IPS DF 6.9 (cell line): ENCODE data around the gene OPN1SW.

Source experiments
- DNase-seq: peaks from one replicate; pipeline ENCODE4 v3.0.0-alpha.2; 2013; ENCODE audit warnings: low read depth, low spot score
- H3K27ac ChIP-seq: one replicate; pipeline ENCODE4 v1.5.1; 2013; ENCODE audit warnings: low read length, control low read depth
- H3K27me3 ChIP-seq: 2 replicates; pipeline ENCODE4 v1.6.1; 2013; ENCODE audit warnings: mild to moderate bottlenecking, low read length; ENCODE audit not compliant: control insufficient read depth, insufficient read depth
- H3K36me3 ChIP-seq: 2 replicates; pipeline ENCODE4 v1.6.1; 2013; ENCODE audit warnings: low read length; ENCODE audit not compliant: control insufficient read depth, insufficient read depth
- H3K4me1 ChIP-seq: 2 replicates; pipeline ENCODE4 v1.6.1; 2013; ENCODE audit warnings: low read length; ENCODE audit not compliant: control insufficient read depth, insufficient read depth
- H3K4me3 ChIP-seq: 2 replicates; pipeline ENCODE4 v1.5.1; 2013; ENCODE audit warnings: mild to moderate bottlenecking, low read length
- H3K9me3 ChIP-seq: 2 replicates; pipeline ENCODE4 v1.6.1; 2013; ENCODE audit warnings: low read length, inconsistent platforms; ENCODE audit not compliant: control insufficient read depth, insufficient read depth
- WGBS: extraction: QIAGEN DNeasy Blood & Tissue Kit; methylation state at CpG from one replicate; pipeline ENCODE4 v1.1.7; 2013; ENCODE audit warnings: mixed read lengths, missing lambda C conversion rate; ENCODE audit not compliant: insufficient read length, insufficient coverage; 5-methylcytosine and 5-hydroxymethylcytosine counted together

OPN1SW gene

GRCh38 chr7:128809363-128809762 is 33.8 kb upstream of the OPN1SW start:
- H3K27me3 ChIP-seq = no peaks in the 10 kb centered on the region
- WGBS = no CpG with 5 or more reads among the region's 3 CpGs
- DNase-seq = no peak
- 0 out of 2 replicates have a peak, but pooled peaks cover 3% of the 10 kb centered on the region for H3K4me1 ChIP-seq
- peaks cover 20% of the 10 kb centered on the region for H3K36me3 ChIP-seq
- no peak overlapping the region for H3K4me3 ChIP-seq
- H3K27ac ChIP-seq = no peak overlapping the region
- no peaks in the 10 kb centered on the region; the same call in 1 of the 2 replicates for H3K9me3 ChIP-seq

- Histone ChIP-seq H3K27me3 (no peaks in the 10 kb centered on the region), H3K36me3 (peaks cover 20% of the 10 kb centered on the region), H3K9me3 (no peaks in the 10 kb centered on the region; the same call in 1 of the 2 replicates), H3K4me1 (no peaks in the 10 kb centered on the region), H3K27ac (no peak overlapping the region), H3K4me3 (no peak overlapping the region)
- no CpG with 5 or more reads among the region's 8 CpGs for WGBS
- DNase-seq = no peak
Measured at GRCh38 chr7:128807191-128807590, 31.6 kb upstream of the OPN1SW start.

- no peak overlapping the region for H3K27ac ChIP-seq
- DNase-seq = no peak
- H3K36me3 ChIP-seq = peaks cover 23% of the 10 kb centered on the region
- H3K4me1 ChIP-seq = no peaks in the 10 kb centered on the region
- H3K27me3 ChIP-seq = no peaks in the 10 kb centered on the region
- no CpG with 5 or more reads among the region's 5 CpGs for WGBS
- no peaks in the 10 kb centered on the region; the same call in 1 of the 2 replicates for H3K9me3 ChIP-seq
- H3K4me3 ChIP-seq = no peak overlapping the region
Measured at GRCh38 chr7:128805225-128805624, 29.6 kb upstream of the OPN1SW start.

- no peak for DNase-seq
- no peaks in the 10 kb centered on the region for H3K27me3 ChIP-seq
- no peak overlapping the region for H3K27ac ChIP-seq
- H3K4me1 ChIP-seq = no peaks in the 10 kb centered on the region
- no CpG with 5 or more reads among the region's 6 CpGs for WGBS
- no peaks in the 10 kb centered on the region; the same call in 1 of the 2 replicates for H3K9me3 ChIP-seq
- H3K4me3 ChIP-seq = no peak overlapping the region
- H3K36me3 ChIP-seq = peaks cover 21% of the 10 kb centered on the region
Measured at GRCh38 chr7:128804484-128804883, 28.9 kb upstream of the OPN1SW start.

DNA sequence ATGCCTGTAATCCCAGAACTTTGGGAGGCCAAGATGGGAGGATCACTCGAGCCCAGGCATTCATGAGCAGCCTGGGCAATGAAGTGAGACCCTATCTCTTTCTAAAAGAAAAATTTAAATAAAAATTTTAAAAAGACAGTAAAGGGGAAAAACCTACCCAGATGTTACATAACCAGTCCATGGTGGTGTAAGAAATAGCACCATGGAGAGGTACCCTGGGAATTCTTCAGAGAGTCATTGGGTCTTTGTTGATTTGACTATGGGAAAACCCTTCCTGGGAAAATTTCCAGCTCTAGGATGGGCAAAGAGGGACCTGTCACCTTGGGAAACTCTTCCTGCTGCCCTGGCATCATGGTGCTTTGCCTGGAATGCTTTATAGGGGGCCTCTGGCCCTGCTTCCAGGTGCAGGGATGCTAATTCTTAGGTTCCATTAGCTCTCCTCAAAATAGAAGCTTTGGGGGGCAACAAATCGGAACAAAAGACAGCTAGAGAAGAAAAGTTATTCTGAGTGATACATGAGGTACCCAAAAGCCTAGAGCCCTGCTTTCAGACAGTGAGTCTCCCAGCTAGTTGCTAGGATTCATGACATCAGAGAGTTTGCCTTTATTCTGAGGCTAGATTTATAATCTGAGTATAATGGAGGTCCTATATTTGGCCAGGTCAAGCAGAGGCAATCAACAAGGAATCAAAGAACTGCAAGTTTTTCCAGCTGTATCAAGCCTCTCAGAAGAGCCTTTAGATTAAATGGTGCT is 26.2 kb upstream of the OPN1SW start:
- no CpG with 5 or more reads among the region's 2 CpGs for WGBS
- H3K27ac ChIP-seq = no peak overlapping the region
- H3K9me3 ChIP-seq = no peaks in the 10 kb centered on the region; the same call in 1 of the 2 replicates
- H3K4me3 ChIP-seq = no peak overlapping the region
- peaks cover 16% of the 10 kb centered on the region for H3K36me3 ChIP-seq
- H3K27me3 ChIP-seq = no peaks in the 10 kb centered on the region
- no peaks in the 10 kb centered on the region for H3K4me1 ChIP-seq
- no peak for DNase-seq

DNA sequence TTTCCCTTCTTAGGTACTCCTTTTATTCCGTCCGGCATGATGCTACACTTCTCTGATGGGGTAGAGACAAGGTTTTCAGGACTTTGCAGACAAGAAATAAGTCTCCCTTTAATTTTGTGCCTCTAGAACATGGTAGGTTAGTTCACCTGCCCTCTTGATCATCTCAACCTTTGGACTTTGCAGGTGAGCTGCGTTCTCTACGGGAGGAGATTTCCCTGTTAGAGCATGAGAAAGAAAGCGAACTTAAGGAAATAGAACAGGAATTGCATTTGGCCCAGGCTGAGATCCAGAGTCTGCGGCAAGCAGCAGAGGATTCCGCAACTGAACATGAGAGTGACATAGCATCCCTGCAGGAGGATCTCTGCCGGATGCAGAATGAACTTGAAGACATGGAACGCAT is 25.4 kb upstream of the OPN1SW start:
- no CpG with 5 or more reads among the region's 9 CpGs for WGBS
- Histone ChIP-seq H3K4me1 (no peaks in the 10 kb centered on the region), H3K4me3 (no peak overlapping the region), H3K27ac (no peak overlapping the region), H3K9me3 (no peaks in the 10 kb centered on the region), H3K27me3 (no peaks in the 10 kb centered on the region), H3K36me3 (peaks cover 10% of the 10 kb centered on the region)
- no peak for DNase-seq

GRCh38 chr7:128800567-128800966 is 25.0 kb upstream of the OPN1SW start:
- Histone ChIP-seq H3K36me3 (peaks cover 7% of the 10 kb centered on the region), H3K27me3 (no peaks in the 10 kb centered on the region), H3K4me3 (no peak overlapping the region), H3K9me3 (no peaks in the 10 kb centered on the region), H3K27ac (no peak overlapping the region), H3K4me1 (no peaks in the 10 kb centered on the region)
- WGBS = no CpG with 5 or more reads among the region's 3 CpGs
- DNase-seq = no peak

- no peaks in the 10 kb centered on the region for H3K27me3 ChIP-seq
- no peaks in the 10 kb centered on the region for H3K9me3 ChIP-seq
- H3K36me3 ChIP-seq = 0 out of 2 replicates have a peak, but pooled peaks cover 4% of the 10 kb centered on the region
- DNase-seq = no peak
- H3K27ac ChIP-seq = no peak overlapping the region
- no CpG with 5 or more reads among the region's 2 CpGs for WGBS
- H3K4me3 ChIP-seq = no peak overlapping the region
- H3K4me1 ChIP-seq = no peaks in the 10 kb centered on the region
Measured at GRCh38 chr7:128799451-128799850, 23.9 kb upstream of the OPN1SW start.

DNA sequence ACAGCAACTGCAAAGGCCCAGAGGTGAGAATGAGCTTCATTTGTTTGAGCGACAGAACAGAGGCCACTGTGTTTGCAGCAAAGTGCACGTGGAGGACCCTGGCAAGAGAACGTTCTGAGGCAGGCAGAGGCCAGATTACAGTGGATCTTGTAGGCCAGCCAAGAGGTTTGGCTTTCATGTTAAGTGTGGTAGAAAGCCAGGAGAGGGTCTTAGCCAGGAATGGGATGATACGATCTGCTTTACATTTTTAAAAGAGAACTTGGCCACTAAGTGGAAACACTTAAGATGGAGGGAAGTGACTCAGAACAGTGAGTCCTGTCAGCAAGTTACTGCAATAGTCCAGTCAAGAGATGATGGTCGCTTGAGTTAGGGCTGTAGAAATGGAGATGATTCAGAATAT is 20.7 kb upstream of the OPN1SW start:
- no CpG with 5 or more reads among the region's 5 CpGs for WGBS
- no peaks in the 10 kb centered on the region for H3K4me1 ChIP-seq
- no peaks in the 10 kb centered on the region for H3K9me3 ChIP-seq
- no peaks in the 10 kb centered on the region for H3K27me3 ChIP-seq
- H3K36me3 ChIP-seq = 0 out of 2 replicates have a peak, but pooled peaks cover 5% of the 10 kb centered on the region
- H3K4me3 ChIP-seq = no peak overlapping the region
- no peak overlapping the region for H3K27ac ChIP-seq
- no peak for DNase-seq

DNA sequence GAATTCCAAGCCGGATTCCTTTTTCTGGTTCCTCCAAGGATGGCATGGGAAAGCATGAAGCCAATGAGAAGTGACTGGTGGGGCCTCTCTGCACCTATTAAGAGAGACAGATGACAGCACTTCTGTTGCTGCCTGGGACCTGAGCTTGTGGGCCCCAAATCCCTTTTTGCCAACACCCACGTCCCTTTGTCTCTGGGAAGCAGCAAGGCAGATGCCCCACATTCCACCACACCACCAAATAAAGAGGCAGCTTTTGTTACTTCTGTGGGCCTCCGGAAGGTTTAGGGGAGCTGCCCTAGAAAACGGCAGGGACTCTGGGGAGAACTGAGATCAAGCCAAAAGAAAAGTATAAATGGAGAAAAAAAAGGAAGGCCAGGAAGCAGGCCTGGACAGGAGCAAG is 19.5 kb upstream of the OPN1SW start:
- DNase-seq = no peak
- H3K27ac ChIP-seq = no peak overlapping the region
- no CpG with 5 or more reads among the region's 4 CpGs for WGBS
- no peak overlapping the region for H3K4me3 ChIP-seq
- no peaks in the 10 kb centered on the region for H3K9me3 ChIP-seq
- H3K36me3 ChIP-seq = 0 out of 2 replicates have a peak, but pooled peaks cover 3% of the 10 kb centered on the region
- no peaks in the 10 kb centered on the region for H3K4me1 ChIP-seq
- no peaks in the 10 kb centered on the region for H3K27me3 ChIP-seq

DNA sequence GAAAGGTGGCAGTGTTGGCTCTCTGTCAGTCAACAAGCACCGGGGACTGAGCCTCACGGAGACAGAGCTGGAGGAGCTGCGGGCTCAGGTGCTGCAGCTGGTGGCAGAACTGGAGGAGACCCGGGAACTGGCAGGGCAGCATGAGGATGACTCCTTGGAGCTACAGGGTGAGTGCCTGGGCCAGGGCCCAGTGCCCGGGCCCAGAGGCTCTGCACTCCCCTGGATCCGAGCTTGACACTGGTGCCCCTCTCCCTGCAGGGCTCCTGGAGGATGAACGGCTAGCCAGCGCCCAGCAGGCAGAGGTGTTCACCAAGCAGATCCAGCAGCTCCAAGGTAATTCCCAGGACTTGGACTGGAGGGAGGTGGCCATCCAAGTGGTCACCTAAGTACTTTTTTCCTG is 18.8 kb upstream of the OPN1SW start:
- Histone ChIP-seq H3K4me3 (no peak overlapping the region), H3K4me1 (no peaks in the 10 kb centered on the region), H3K9me3 (no peaks in the 10 kb centered on the region), H3K27ac (no peak overlapping the region), H3K27me3 (no peaks in the 10 kb centered on the region), H3K36me3 (0 out of 2 replicates have a peak, but pooled peaks cover 3% of the 10 kb centered on the region)
- WGBS = no CpG with 5 or more reads among the region's 8 CpGs
- no peak for DNase-seq
